IMR-90 (cell line): ENCODE data around the gene CYB5A. TPM values are rescaled to one million over a fixed set of nuclear protein-coding genes. Genes with fewer than 3 reads are reported as not detected.

ENCODE experiments used
- ATAC-seq: fragments of 200-7000 bp; cut with Tn5 transposase; 2 replicates; pipeline ENCODE4 v1.9.1; 2020; ENCODE audit warnings: low read depth, mild to moderate bottlenecking, moderate library complexity
- BruUV-seq: library from RNA; stranded (reverse); fragments of 400-500 nt; replicated peaks from 2 replicates; lab custom pipeline; 2021; lab: Mats Ljungman, UMichigan
- CTCF ChIA-PET: fragments of 300-600 bp; formaldehyde crosslinking; extraction: SDS; loops from one replicate; lab custom pipeline; 2021; ENCODE audit warnings: antibody characterized with exemption; lab: Yijun Ruan, JAX
- POLR2A ChIA-PET: fragments of 300-600 bp; sonication (Branson Sonifier 250); formaldehyde crosslinking; loops from one replicate; lab custom pipeline; 2022; ENCODE audit warnings: antibody characterized with exemption; ENCODE audit not compliant: unreplicated experiment; lab: Charles Lee
- DNase-seq: peaks from one replicate; pipeline ENCODE4 v3.0.0; 2013
- H2AFZ ChIP-seq: replicated peaks from 2 replicates; pipeline ENCODE3; 2013; ENCODE audit warnings: low read length, mild to moderate bottlenecking; ENCODE audit not compliant: poor library complexity
- H2AK5ac ChIP-seq: 2 replicates; pipeline ENCODE4 v1.6.1; 2013; ENCODE audit warnings: low read depth, low read length, inconsistent platforms
- H2AK9ac ChIP-seq: replicated peaks from 2 replicates; pipeline ENCODE3; 2013; ENCODE audit warnings: mild to moderate bottlenecking, low read depth, low read length, moderate library complexity; ENCODE audit not compliant: poor library complexity
- H2BK120ac ChIP-seq: 2 replicates; pipeline ENCODE4 v1.6.1; 2013; ENCODE audit warnings: low read depth, low read length, inconsistent platforms
- H2BK15ac ChIP-seq: 3 replicates; pipeline ENCODE4 v1.6.1; 2013; ENCODE audit warnings: low read depth, low read length, inconsistent platforms
- H2BK20ac ChIP-seq: 2 replicates; pipeline ENCODE4 v1.6.1; 2013; ENCODE audit warnings: low read depth, mild to moderate bottlenecking, inconsistent platforms, low read length, moderate library complexity
- H2BK5ac ChIP-seq: 2 replicates; pipeline ENCODE4 v1.6.1; 2013; ENCODE audit warnings: mild to moderate bottlenecking, low read depth, low read length, inconsistent platforms; ENCODE audit not compliant: poor library complexity, severe bottlenecking
- H3K14ac ChIP-seq: replicated peaks from 2 replicates; pipeline ENCODE4 v1.6.1; 2013; ENCODE audit warnings: low read depth, low read length, inconsistent platforms
- H3K18ac ChIP-seq: 2 replicates; pipeline ENCODE4 v1.6.1; 2013; ENCODE audit warnings: low read depth, low read length, control low read depth
- H3K23ac ChIP-seq: 2 replicates; pipeline ENCODE4 v1.6.1; 2013; ENCODE audit warnings: low read depth, low read length, inconsistent platforms
- H3K27ac ChIP-seq: 2 replicates; pipeline ENCODE4 v1.5.1; 2013; ENCODE audit warnings: mild to moderate bottlenecking, control low read depth, low read length; ENCODE audit not compliant: insufficient read depth
- H3K27me3 ChIP-seq: 2 replicates; pipeline ENCODE4 v1.6.1; 2013; ENCODE audit warnings: low read length; ENCODE audit not compliant: control insufficient read depth, insufficient read depth
- H3K36me3 ChIP-seq: 2 replicates; pipeline ENCODE4 v1.6.1; 2013; ENCODE audit warnings: low read length, mixed read lengths; ENCODE audit not compliant: control insufficient read depth, insufficient read depth
- H3K4ac ChIP-seq: 2 replicates; pipeline ENCODE4 v1.6.1; 2013; ENCODE audit warnings: low read depth, low read length, inconsistent platforms
- H3K4me1 ChIP-seq: 2 replicates; pipeline ENCODE4 v1.6.1; 2013; ENCODE audit warnings: low read length, mixed read lengths; ENCODE audit not compliant: control insufficient read depth, insufficient read depth
- H3K4me2 ChIP-seq: 2 replicates; pipeline ENCODE4 v1.6.1; 2013; ENCODE audit warnings: low read depth, mild to moderate bottlenecking, control low read depth, low read length, moderate library complexity
- H3K4me3 ChIP-seq: 2 replicates; pipeline ENCODE4 v1.5.1; 2013; ENCODE audit warnings: low read depth, mild to moderate bottlenecking, control low read depth, low read length, moderate library complexity; ENCODE audit not compliant: insufficient read depth
- H3K56ac ChIP-seq: 2 replicates; pipeline ENCODE4 v1.6.1; 2013; ENCODE audit warnings: low read length, inconsistent platforms; ENCODE audit not compliant: insufficient read depth; ENCODE audit errors: extremely low read depth
- H3K79me1 ChIP-seq, 2 experiments: 2 replicates each; pipeline ENCODE4 v1.6.1; 2013; ENCODE audit warnings: low read length in 2 of 2, inconsistent platforms in 1 of 2, low read depth in 1 of 2
- H3K9ac ChIP-seq: 2 replicates; pipeline ENCODE4 v1.6.1; 2013; ENCODE audit warnings: low read depth, low read length, control low read depth
- H3K9me1 ChIP-seq: 2 replicates; pipeline ENCODE4 v1.6.1; 2013; ENCODE audit warnings: low read length, inconsistent platforms; ENCODE audit not compliant: insufficient read depth
- H3K9me3 ChIP-seq: 2 replicates; pipeline ENCODE4 v1.6.1; 2013; ENCODE audit warnings: low read length; ENCODE audit not compliant: control insufficient read depth, insufficient read depth
- H4K20me1 ChIP-seq: 2 replicates; pipeline ENCODE4 v1.6.1; 2013; ENCODE audit warnings: low read length, inconsistent platforms; ENCODE audit not compliant: insufficient read depth
- H4K5ac ChIP-seq: 2 replicates; pipeline ENCODE4 v1.6.1; 2013; ENCODE audit warnings: mild to moderate bottlenecking, low read depth, low read length, control low read depth
- H4K8ac ChIP-seq, 2 experiments: 2 replicates each; pipeline ENCODE4 v1.6.1; 2013; ENCODE audit warnings: low read depth in 2 of 2, low read length in 2 of 2, control low read depth in 1 of 2, inconsistent platforms in 1 of 2
- H4K91ac ChIP-seq: 2 replicates; pipeline ENCODE4 v1.6.1; 2013; ENCODE audit warnings: low read depth, low read length, inconsistent platforms; ENCODE audit not compliant: insufficient read depth
- MAZ ChIP-seq: IDR thresholded peaks from 2 replicates; pipeline ENCODE4 v1.6.1; 2012; ENCODE audit warnings: low read depth, mild to moderate bottlenecking, low read length, improper control_type of control experiment, moderate library complexity, borderline replicate concordance
- RFX5 ChIP-seq: IDR thresholded peaks from 2 replicates; pipeline ENCODE4 v1.8.0; 2012; ENCODE audit warnings: low read depth, mild to moderate bottlenecking, low read length, moderate library complexity
- WGBS, 2 experiments: methylation state at CpG; one replicate each; pipeline versions ENCODE4 v1.1.5 to v1.1.7; 2013; ENCODE audit warnings: missing lambda C conversion rate in 2 of 2; ENCODE audit not compliant: insufficient read length in 1 of 2; ENCODE audit errors: extremely low coverage in 2 of 2; 5-methylcytosine and 5-hydroxymethylcytosine counted together
- dilution Hi-C: fragments of 300-500 bp; cut with HindIII; formaldehyde crosslinking; loops from one replicate; pipeline ENCODE4 v1.14.3; 2018; ENCODE audit warnings: low sequenced_read_pairs; ENCODE audit not compliant: unreplicated experiment
- in situ Hi-C: fragments of 300-500 bp; cut with MboI; formaldehyde crosslinking; loops from 3 replicates; pipeline ENCODE4 v1.14.3; 2019; ENCODE audit warnings: low sequenced_read_pairs, inconsistent platforms, mixed read lengths
- intact Hi-C: fragments of 100-400 bp; cut with micrococcal nuclease; formaldehyde crosslinking; loops from 2 replicates; pipeline ENCODE4 v1.10.0; 2022
- polyA plus RNA-seq, 3 experiments: library from polyadenylated mRNA; depleted of rRNA; stranded (reverse); fragments of >200 nt; gene quantifications; 2 replicates each; pipeline ENCODE4 v1.2.3, GENCODE V29; 2012; ENCODE audit warnings: low replicate concordance in 1 of 3
- total RNA-seq: library from RNA; depleted of rRNA; stranded (reverse); fragments of >200 nt; gene quantifications from 2 replicates; pipeline ENCODE4 v1.2.3, GENCODE V29; 2012

CYB5A gene
- total and polyA plus RNA-seq, 2 of the 4 experiments (the other 2 are of a cell fraction): 13.4 to 47.9 TPM

DNA sequence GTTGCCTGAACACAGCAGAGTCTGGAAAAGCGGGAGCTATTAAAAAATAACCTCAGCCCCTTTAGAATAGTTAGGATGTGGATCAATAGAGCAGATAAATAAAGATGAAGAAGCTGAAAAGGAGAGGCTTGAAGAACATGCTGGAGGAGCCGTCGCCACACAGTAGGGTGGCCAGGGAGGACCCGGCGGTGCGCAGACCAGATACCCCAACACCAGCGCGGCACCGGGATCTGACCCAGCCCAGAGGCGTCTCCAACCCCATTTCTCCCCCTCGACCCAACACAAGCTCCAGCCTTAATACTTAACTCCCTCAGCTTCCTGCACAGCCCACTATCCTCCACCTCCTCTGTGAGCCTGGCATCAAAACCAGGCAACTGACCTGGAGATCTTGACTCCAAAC, 16.0 kb downstream of the CYB5A start:
- H2BK20ac ChIP-seq: no peak overlapping the region
- no peak overlapping the region for H3K4me3 ChIP-seq
- H3K4me1 ChIP-seq: no peaks in the 10 kb centered on the region
- no peak overlapping the region for H3K56ac ChIP-seq
- H4K5ac ChIP-seq: no peak overlapping the region
- no peak overlapping the region for H2BK120ac ChIP-seq
- peaks cover 6% of the 10 kb centered on the region; the same call in 1 of the 2 replicates for H3K9me1 ChIP-seq
- no peak overlapping the region for H3K4ac ChIP-seq
- WGBS, 2 experiments: no CpG with 5 or more reads among the region's 11 CpGs
- H2AK5ac ChIP-seq: no peak overlapping the region
- no peaks in the 10 kb centered on the region for H3K36me3 ChIP-seq
- H4K8ac ChIP-seq: no peak overlapping the region
- intact Hi-C loops (no loop called here), dilution Hi-C loops (no loop called here), in situ Hi-C loops (no loop called here)
- no peak overlapping the region for H3K23ac ChIP-seq
- no peak for DNase-seq
- H3K27ac ChIP-seq: no peak overlapping the region
- H3K79me1 ChIP-seq: peaks cover 3 to 21% of the 10 kb centered on the region in 2 experiments; a peak in 3 of 4 replicates
- TF ChIP-seq RFX5: no peak
- TF ChIP-seq MAZ: no peak
- no peak overlapping the region for H3K4me2 ChIP-seq
- no peak overlapping the region for H3K9ac ChIP-seq
- ChIA-PET CTCF (no interaction called here), POLR2A (no interaction called here)
- ATAC-seq: no peak
- no peak overlapping the region for H2BK5ac ChIP-seq
- no peak overlapping the region for H4K91ac ChIP-seq
- no peaks in the 10 kb centered on the region for H3K9me3 ChIP-seq
- H3K14ac ChIP-seq: no peak overlapping the region
- no peak overlapping the region for H3K18ac ChIP-seq
- no peaks in the 10 kb centered on the region for H3K27me3 ChIP-seq
- BruUV-seq: no TSS peak
- no peak overlapping the region for H2AK9ac ChIP-seq
- peaks cover 5% of the 10 kb centered on the region; the same call in 1 of the 2 replicates for H4K20me1 ChIP-seq
- no peak overlapping the region for H2AFZ ChIP-seq
- H2BK15ac ChIP-seq: no peak overlapping the region
